HG03520 (cell line): Measurements from ENCODE around the gene VASN.

Experiments used
- ATAC-seq: cut with Tn5 transposase; IDR thresholded peaks from one replicate; pipeline ENCODE4 v1.9.1; 2021; ENCODE audit warnings: mild to moderate bottlenecking, moderate library complexity; ENCODE audit not compliant: unreplicated experiment

Gene VASN

GRCh38 chr16:4351880-4352279, 19.8 kb upstream of the VASN start:
- ATAC-seq, result no peak

DNA sequence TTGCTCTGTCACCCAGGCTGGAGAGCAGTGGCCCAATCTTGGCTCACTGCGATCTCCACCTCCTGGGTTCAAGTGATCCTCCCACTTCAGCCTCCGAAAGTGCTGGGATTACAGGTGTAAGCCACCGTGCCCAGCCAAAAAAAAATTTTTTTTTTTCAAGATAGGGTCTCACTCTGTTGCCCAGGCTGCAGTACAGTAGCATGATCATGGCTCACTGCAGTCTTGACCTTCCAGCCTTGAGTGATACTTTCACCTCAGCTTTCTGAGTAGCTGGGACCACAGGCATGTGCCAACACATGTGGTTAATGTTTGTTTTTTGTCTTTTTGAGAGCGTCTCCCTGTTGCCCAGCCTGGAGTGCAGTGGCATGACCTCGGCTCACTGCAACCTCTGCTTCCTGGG, 18.8 kb upstream of the VASN start:
- ATAC-seq, result no peak

DNA sequence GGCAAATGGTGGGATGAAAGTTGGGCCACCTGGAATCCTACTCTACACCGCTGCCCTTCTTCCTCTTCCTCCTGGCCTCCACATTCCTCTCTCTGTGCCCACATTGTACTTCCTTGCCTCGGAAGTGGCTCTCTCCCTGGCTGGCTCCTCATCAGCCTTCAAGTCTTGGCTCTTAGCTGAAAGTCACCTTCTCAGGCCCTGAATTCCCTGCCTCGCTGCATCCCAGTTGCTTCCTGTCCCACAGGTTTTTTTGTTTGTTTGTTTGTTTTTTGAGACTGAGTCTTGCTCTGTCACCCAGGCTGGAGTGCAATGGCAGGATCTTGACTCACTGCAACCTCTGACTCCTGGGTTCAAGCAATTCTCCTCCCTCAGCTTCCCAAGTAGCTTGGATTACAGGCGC, 18.0 kb upstream of the VASN start:
- no peak for ATAC-seq

DNA sequence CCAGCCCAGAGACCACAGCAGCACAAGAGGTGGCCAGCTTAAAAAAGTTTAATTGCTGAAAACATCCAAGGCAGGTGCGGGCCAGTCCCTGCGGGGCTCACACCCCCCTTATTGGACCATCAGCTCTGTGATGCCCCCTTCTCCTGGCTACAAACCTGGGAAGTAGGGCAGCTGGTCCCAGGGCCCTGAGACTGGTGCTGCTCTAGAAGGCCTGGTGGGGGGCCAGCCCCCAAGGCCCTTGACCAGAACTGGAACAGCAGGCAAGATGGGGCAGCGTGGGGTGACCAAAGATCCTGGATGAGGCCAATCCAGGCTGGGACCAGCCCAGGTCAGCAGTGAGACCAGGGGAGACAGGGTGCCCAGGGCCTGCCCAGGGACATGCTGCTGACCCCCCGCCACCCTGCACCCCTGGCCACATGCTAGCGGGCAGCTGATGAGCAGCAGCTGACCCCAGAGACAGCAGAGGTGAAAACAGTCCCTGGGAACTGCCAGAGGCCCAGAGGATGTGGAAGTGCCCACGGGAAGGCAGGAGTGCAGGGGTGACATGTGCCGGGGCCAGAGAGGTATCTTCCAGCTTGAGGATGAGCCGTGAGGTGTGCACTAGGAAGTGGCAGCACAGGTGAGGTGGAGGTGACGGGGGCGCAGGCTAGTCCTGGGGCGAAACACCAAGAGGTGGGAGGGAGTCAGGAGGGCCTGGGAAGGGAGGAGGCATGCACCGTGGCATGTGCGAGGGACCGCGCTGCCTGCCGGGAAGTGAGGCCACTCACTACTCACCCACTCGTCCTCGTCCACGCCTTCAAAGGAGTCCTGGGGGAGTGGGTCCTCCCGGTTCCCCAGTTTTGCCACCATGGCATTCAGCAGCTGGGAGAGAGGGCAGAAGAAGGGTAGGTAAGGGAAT, 16.9 kb upstream of the VASN start:
- no peak for ATAC-seq

DNA sequence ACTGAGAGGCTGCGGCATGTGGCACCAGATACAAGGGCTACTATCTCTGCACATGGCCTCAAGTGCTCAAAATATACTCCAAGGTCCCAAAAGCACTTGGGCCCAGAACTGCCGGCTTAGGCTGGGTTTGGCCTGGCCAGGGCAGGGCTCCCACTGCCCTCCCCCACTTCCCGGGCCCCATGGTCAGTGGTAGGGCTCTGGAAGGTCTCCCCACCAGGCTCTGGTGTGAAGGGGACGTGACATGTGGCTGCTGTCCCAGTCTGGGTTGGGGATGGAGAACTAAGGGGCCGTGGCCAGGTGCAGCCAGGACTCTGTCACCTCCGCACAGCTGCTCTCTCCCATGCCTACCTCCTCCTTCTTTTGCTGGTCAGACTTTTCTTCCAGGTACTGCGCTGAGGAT, 14.8 kb upstream of the VASN start:
- ATAC-seq, result no peak

DNA sequence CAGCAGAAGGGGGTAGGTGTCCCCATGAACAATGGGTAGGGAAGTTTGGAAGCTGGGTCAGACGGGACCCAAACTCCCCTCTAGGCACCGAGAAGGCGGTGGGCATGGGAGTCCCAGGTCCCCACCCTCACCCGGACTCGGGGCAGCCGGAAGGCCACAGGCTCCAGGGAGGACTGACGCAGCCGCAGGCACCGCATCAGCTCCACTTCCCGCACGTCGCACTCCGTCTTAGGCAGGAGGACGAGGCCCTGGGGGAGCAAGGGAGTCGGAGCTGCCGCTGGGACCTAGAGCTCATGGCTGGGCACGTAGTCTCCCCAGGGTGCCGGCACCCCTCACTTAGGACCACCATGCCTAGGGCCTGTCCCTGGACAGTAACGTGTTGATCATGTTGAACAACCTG, 13.4 kb upstream of the VASN start:
- ATAC-seq, result no peak

DNA sequence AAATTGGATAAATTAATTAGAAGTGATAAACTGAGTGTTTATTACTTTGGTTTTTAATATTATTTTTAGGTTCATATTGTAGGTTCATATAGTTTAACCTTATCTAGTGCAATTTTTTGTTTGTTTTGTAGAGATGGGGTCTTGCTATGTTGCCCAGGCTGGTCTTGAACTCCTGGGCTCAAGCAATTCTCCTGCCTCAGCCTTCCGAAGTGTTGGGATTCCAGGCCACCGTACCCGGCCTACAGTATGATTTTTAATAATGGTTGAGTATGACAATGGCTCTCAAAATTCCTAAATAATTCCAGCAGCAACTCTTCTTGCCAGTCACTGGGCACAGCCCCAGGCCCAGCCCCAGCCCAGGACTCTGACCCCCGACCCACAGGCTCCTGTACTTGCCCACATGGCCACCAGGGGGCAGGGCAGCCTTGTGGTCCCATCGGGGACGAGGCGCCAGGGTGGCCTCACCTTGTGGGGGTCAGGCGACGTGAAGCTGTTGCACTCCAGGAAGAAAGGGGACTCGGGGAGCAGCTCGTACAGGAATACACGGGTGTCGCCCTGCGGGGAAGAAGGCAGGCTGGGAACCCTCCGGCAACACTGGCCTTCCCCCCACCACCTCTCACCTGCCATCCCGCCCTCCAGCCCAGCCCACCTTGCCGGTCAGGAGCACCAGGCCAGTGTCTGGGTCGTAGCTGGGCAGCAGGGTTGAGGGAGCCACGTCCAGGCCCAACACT, 12.7 kb upstream of the VASN start:
- ATAC-seq, result no peak

DNA sequence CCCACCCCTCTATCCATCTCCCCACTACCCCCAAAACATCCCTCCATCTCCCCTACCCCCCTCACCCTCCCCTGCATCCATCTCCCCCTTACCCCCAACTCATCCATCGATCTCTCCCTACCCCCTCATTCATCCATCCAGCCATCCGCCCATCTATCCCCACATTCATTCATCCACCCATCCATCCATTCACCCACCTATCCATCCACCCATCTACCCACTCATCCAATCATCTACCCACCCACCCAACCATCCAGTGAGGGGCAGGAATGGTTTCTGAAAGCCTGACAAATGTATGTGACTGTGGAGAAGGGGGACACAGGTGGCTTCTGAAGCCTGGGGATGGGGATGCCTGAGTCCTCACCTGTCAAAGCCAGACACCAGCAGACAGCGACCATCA, 11.7 kb upstream of the VASN start:
- no peak for ATAC-seq

- ATAC-seq, result no peak
Observed at GRCh38 chr16:4360538-4361021, 11.1 kb upstream of the VASN start.

GRCh38 chr16:4361033-4361943, 10.4 kb upstream of the VASN start:
- no peak for ATAC-seq

DNA sequence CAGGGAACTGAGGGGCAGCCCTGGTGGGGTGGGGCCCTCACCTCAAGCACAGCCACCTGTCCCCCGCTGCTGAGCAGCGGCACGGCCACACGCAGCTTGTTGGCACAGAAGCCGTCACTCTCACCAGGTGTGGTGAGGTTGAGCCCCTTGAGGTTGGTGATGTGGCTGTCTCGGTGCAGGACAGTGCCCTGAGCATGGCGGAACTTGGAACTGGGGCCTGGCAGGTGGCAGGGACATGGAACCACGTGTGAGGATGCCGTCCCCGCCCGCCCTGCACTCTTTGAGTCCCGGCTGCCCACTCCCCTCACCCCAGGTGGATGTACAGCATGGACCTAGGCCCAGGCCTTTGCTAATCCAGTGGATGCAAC, 9.7 kb upstream of the VASN start:
- ATAC-seq, result no peak

DNA sequence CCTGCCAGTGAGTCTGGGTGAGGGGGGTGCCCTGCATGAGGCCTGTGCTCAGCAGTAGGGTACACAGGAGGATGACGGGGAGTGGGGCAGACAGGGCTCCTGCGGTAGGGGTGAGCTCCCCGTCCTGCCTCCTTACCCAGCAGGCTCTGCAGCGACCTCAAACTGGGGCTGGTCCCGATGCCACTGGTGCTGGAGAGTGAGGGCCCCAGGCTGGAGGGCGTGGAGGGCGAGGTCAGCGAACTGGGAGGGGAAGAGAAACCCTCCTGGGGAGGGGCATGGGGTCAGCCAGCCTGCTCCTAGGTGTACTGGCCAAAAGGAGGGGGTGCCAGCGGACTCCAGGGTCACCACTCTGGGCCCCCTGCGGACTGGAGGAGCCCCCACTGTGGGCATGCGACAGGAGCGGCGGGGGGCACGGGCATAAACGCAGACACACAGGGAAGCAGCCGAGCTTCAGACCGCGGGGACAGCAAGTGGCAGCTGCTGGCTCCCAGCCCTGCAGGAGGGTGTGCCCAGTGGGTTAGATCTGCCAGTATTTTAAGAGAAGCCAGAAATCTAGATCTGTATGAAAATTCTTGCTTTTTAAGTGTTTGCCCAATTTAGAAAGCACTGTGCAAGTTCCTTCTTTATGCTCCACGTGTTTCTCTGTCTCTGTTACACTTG, 9.0 kb upstream of the VASN start:
- ATAC-seq, result no peak

DNA sequence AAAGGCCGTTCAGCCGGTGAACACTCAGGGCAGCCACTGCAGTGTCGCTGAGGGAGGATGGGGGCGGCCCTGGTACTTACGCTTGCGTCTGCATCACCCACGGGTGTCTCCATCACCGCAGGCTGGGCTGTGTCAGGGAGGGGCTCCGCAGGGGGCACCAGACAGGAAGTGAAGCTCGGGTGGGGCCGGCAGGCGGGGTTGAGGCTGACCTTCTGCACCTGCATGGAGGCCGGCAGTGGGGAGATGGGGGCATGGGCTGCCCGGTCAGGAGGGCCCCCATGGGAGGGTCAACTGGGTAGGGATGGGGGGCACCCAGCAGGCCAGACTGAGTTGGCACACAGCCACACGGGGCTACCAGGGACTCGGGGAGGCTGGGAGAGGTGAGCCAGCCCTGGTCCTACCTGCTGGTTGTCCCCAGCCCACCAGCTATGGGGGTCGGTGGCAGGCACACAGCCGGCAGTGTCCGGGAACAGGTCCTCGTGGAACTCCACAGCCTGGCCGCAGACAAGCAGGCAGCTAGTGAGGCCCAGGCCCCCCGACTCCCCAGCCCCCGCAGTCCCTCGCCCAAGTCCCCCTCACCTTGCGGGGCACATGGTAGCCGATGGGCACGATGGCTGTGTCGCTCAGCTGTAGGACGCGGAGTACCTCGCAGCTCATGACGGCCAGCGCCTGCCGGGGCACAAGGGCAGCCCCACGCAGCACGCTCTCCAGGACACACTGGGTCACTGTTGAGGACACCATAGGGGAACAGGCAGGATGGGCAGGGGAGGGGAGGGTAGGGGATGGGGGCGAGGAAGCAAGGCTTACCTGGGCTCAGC, 7.2 kb upstream of the VASN start:
- no peak for ATAC-seq

- ATAC-seq, result no peak
Observed at GRCh38 chr16:4365014-4365406, 6.6 kb upstream of the VASN start.

- no peak for ATAC-seq
Observed at GRCh38 chr16:4365615-4366014, 6.0 kb upstream of the VASN start.

GRCh38 chr16:4366016-4366415, 5.6 kb upstream of the VASN start:
- ATAC-seq, result no peak

DNA sequence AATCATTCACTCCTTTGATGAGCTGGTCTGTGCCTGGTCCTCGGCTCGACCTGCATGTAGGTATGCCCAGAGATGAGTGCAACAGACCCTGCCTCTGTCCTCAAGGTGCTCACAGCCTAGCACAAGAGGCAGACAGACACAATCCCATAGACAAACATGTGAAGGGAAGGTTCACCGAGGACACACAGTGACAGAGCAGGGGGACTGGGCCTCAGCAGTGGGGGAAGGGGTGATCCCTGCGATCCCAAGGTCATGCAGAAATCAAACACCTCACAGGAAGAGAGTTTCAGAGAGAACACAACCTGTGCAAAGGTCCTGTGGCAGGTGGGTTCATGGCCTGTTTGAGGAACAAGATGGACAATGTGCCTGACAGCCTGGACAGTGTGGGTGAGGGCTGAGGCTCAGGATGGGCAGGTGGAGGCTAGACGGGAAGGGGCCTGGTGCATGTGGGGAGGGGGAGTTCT, 4.2 kb upstream of the VASN start:
- ATAC-seq, result no peak

DNA sequence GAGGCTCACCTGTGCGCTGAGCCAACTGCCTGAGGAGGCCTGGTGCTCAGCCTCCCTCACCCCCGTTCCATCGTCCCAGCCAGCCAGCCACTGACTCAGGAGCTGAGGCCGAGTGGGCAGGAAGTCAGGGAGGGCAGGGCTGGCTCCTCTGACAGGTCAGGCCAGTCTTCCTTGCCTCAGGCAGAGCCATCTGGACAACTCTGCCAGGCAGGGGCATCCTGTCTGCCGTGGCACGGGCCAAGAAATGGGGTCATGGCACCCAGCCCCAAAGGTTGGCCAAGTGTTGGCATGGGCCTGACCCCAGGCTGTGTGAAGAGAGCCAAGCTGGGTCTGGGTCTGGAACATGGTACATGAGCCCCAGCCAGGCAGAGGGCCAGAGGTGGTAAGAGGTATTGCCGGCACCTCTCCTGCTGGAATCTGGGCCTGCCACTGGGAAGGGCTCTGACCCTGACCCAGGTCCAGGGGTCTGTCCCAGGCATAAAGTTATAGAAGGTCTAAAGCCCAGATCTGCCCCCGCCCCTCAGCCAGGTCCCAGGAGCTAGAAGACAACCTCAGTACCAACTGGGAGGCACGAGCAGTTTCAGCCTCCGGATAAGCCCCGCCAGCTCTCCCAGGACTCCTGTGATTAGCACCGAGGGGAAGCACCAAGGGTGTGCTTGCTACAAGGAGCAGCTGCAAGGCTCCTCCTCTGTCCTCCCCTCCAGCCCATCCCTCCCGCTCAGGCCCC, 2.5 kb upstream of the VASN start:
- ATAC-seq, result no peak

GRCh38 chr16:4370151-4370550, 1.5 kb upstream of the VASN start:
- ATAC-seq, result no peak
